IPS DF 4.7 (cell line): Measurements from ENCODE around the gene TOX4.
"Not testable (repeated sequence)": the region's sequence is repeated elsewhere in the genome, so short reads cannot be mapped to it uniquely, and the experiment has no call there.

Source experiments
- DNase-seq: peaks from one replicate; pipeline ENCODE4 v3.0.0-alpha.2; 2013; ENCODE audit warnings: low spot score; ENCODE audit errors: extremely low read depth

Gene TOX4

DNA sequence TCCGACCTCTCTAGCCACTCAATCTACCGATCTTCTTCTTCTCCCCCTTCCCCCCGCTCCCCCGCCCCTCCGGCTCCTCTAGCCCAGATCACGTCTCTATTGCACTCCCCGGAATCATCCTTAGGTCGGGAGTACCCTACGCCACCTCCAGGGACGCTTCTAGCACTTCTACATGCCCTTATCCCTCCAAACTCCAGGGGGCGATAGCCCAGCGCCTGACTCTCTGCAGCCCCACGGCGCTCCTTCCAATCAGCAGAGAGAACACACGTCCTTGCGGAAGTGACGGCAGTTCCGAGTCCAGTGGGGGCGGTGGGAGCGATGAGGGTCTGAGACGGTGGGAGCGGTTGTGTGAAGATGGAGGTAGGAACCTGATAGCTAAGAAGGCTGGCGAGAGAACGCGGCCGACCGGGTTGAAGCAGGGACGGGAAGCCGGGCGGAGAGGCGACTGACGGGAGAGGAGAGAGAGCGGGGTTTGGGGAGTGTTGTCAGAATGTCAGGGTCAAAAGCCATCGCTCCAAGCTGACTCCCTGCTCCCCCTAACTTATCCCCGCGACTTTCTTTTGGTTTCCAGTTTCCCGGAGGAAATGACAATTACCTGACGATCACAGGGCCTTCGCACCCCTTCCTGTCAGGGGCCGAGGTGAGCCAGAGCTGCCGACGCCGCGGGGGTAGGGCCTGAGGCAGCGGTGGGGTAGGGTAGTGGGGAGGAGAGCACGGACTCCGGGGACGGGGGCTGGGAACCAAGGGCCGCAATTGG, at the start of gene TOX4, which contains the start of gene RAB2B:
Gene TOX4 (plus strand): TSS at position 271 of the 757 bp plus-strand sequence. CDS start 84 bp downstream, at position 355.
Gene RAB2B (minus strand): TSS at position 35 of the 757 bp plus-strand sequence. CDS start 87 bp downstream, outside the sequence.
- peak; percentile 97 for DNase-seq

- DNase-seq, result no peak
Observed at GRCh38 chr14:21428930-21429329, 48.1 kb upstream of the TOX4 start.

- DNase-seq, result no peak
Observed at GRCh38 chr14:21431126-21431525, 45.9 kb upstream of the TOX4 start.

DNA sequence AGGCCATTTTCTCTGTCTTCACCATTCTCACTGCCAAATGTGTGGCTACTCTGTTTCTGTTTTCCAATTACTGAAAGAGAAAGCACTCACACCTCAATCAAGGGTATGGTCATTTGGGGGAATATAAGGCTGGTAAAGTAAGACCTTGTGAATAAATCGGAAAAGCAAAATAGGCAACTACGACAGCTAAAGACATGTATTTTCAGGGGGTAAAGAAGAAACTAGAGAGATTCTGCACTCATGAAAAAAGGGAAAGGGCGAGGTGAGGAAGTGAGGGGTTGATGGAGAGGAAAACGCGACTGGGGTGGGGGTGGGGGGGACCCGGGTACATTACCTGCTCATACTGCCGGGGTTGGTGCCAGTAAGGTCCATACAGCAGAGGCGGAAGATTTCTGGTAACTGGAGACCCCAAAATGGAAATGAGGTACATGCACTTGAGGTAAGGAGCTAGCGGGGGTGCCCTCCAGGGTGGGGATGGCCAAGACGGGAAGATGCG, 40.4 kb upstream of the TOX4 start:
- peak; percentile 2 for DNase-seq

DNA sequence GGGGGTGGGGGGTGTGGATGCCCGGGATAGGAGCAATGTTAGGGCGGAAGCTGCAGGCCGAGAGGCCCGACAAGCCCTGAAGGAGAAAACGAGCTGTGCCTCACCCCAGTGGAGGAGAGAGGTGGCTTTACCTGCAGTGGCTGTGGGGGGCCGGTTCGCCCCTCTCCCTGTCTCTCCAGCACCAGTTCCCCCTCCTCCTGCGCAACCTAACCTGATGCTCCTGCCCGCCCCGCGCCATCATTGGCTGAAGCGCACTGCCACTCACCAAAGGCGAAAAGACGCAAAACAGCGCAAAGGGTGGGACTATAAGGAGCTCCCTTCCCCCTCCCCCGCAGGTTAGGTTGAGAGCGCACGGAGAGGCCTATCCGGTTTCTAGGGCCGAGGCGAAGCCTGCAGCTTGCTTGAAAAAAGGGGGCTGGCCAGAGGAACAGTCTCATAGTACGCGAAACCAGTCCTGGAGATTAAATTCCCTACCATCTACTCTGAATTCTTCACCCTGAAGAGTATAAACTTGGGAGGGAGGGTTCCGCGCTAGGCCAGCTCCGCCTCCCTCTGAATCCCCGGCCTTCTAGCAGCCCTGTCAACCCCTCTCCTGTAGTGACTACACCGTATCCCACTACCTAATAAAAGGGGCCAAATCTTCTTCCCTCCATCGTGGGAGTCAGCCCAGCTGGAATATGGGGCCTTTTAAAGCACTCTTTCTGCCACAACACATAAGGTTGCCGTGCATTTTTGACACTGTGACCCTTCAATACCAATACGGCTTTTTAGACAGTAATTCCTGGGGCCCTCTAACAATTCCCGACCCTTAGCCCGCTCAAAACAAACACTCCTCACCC, 39.7 kb upstream of the TOX4 start:
- peak; percentile 90 for DNase-seq

GRCh38 chr14:21440859-21441258, 36.1 kb upstream of the TOX4 start:
- DNase-seq, result no peak

DNA sequence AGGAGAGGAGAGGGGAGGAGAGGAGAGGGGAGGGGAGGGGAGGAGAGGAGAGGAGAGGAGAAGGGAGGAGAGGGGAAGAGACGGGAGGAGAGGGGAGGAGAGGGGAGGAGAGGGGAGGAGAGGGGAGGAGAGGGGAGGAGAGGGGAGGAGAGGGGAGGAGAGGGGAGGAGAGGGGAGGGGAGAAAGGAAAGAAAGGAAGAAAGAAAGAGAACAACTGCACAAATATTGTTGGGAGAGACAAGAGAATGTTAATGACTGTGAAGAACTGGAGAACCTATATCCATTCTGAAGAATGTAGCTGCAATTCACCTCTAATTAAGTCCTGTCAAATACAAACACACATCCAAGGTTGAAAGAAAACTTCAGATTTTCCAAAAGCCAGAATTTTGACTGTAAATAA, 34.3 kb upstream of the TOX4 start:
- not testable (repeated sequence) for DNase-seq

DNA sequence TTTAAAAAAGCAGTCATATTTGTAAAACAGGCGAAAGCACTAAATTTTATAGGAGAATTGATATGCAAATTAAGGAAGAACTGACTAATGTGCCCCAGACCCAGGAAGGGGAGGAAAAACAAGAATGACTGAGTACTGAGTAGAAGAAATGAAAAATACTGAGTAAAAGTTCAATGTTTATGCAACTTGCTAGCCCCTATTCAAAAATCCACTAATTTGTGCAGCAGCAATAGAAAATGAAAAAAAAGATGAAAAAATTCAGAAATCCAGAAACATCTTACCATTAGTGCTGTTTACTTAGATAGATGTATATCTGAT, 27.1 kb upstream of the TOX4 start:
- no peak for DNase-seq

DNA sequence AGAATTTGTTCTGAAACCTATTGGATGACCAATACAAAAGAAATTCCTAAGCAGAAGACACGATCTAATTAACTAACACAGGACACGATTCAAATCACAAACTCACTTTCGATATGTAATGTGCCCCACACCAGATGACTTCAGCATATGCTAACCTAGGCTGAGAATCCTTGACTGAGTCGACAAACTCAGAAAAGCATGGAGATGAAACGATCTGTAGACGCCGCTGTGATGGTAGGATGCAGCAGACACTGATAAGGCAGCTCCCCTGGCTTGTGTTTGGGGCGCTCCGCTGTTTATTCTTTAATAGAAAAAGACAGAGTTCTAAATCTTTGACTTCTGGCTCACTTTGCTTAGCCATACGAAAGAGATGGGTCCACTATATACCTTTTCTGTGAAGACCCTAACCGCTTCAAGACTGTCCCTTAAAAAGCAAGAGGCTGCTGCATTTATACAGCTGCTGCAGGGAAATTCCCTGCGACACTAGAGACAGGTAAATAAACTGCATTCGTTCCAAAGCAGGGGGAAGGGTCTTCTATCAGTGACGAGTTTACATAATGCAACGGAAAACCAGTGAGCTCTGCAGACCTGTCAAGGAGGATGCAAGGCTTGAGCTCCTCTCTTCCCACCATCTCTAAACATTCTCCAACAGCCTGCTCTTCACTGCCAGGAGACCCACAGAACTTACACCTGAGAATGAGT, 22.0 kb upstream of the TOX4 start:
- no peak for DNase-seq

DNA sequence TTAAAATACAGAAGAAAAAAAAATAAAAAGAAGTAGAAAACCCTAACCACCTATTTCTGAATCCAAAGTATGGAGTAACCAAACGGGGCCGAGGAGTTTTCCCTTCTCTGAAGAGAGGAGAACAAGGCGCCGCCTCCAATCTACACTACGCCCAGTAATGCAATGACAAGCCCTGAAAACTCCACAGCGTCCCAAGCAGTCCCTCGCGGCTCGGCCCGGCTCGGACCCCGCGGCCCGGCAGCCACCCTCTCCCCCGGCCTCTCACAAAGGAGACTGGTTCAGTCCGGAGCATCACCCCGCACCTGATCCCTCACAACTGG, 21.4 kb upstream of the TOX4 start:
- DNase-seq, result no peak

DNA sequence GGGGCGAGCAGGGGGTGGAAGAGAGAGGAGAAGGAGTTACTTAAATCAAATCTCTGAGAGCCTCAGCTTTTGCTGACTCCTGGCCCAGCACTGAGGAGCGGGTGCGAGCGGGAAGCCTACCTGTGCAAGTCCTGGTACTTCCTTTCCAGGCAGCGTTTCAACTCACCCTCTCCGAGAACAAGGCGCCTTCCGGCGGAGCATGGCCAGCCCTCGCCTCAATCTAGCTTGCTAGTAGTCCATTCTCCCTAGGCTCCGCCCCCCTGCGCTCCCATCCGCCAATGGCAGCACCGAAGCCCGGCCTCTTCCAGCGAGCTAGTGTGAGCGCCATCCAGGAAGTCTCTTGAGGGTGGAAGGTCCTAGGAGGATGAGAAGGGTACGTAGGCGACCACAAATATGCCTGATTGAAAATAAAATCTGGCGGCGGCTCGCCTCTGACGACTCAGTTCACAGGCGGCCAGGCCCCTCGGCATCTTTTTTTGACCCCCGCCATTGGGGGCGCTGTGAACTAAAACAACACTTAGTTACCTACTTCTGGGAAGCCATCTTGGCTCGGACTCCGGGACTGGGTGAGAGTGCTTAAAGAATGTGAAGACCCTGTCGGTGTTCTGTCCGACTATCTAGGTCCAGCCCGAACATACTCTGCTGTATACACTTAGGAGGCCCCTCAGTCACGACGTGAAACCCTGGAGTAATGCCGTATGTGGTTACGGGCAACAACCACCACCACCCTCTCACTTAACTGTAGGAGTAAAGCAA, 20.9 kb upstream of the TOX4 start, which contains the start of gene CHD8:
Gene CHD8 (minus strand): TSS at position 212 of the 756 bp plus-strand sequence. CDS start 24,480 bp downstream, outside the sequence.
- DNase-seq, result peak; percentile 100

GRCh38 chr14:21467616-21468015, 9.4 kb upstream of the TOX4 start:
- no peak for DNase-seq

- no peak for DNase-seq
Observed at GRCh38 chr14:21475767-21476522, 1.1 kb upstream of the TOX4 start.

DNA sequence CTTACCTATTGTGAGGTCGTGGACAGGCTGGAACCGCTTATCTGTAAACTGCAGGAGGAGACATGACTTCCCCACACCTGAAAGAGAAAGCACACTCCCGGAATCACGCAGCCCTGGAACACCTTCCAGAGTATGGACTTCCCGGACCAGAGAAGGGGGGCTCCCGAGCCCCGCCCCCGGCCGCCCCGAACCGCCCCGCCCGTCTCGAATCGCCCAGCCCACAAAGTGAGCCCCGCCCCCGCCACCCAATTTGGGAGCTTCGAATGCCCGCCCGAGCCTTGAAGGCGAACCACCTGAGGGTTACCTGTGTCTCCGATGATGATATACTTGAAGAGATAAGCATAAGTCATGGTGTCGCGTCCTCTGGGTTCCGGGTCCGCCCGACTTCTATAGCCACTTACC, 471 bp upstream of the TOX4 start:
- no peak for DNase-seq

- no peak for DNase-seq
Observed at GRCh38 chr14:21486640-21487087, 9.7 kb downstream of the TOX4 start.

DNA sequence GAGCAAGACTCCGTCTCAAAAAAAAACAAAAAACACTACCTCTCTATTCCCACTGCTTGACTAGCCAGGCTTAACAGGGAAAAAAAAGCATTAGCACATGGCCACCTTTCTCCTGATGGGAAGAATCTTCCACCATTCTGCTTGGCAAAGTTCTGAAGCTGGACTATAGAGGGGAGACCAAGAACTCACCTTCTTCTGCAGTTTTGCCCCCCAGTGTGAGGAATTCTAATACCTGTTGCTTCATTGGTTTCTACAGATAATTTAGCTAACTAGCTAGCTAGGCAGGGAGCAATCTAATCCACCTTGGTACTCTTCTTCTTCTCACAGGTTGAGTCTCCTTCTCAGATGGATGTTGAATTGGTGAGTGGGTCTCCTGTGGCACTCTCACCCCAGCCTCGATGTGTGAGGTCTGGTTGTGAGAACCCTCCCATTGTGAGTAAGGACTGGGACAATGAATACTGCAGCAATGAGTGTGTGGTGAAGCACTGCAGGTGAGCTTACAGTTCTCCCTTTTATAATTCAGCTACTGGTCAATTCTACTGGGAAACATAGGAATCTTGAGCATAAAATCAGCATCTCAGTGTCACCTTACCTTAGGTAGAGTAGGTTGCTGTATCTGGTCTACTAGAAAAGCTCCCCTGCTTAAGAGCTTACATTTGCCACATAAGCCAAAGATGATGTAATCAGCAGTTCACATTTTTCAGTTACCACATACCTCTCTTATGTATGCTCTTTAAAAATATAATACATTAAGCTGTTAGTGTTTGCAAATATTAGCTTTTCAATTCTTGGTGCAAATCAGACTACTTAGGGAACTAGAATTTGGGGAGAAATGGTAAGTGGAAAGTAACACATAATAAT, 18.1 kb downstream of the TOX4 start:
- DNase-seq, result no peak

DNA sequence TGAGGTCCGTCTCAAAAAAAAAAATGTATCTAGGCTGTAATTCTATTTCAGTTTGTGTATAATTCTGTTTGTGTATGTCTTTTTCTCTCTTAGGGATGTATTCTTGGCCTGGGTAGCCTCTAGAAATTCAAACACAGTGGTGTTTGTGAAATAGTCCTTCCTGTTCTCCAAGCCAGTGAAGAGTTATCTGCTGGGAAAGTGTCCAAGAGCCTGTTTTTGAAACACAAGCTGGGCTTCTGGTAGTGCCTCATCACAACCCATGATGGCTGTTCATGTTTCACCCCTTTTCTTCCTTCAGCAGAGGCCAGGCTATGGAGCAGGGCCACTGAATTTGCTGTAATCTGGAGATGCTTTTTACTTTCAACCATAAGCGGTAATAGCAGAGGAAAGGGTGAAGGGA, 19.5 kb downstream of the TOX4 start:
- no peak for DNase-seq

GRCh38 chr14:21498540-21499526, 21.8 kb downstream of the TOX4 start:
- peak; percentile 41 for DNase-seq
